Measurements from ENCODE around the gene ERBB2.

GRCh38 chr17:39742126-39742855 lies 42.4 kb downstream of the ERBB2 start:
- TF ChIP-seq CTCF (IDR thresholded peaks at IDR 0.05) (no peak), POLR2A (IDR thresholded peaks at IDR 0.05) (no peak)
